Measurements from ENCODE around the gene AGFG2. TPM values are rescaled to one million over a fixed set of nuclear protein-coding genes. Genes with fewer than 3 reads are reported as not detected.
"Not testable (repeated sequence)": the region's sequence is repeated elsewhere in the genome, so short reads cannot be mapped to it uniquely, and the experiment has no call there.

Gene AGFG2
- total RNA-seq, 2 donors from 2014 or later = 39.4 to 51.6 TPM

GRCh38 chr7:100493476-100494264 is 45.3 kb upstream of the AGFG2 start:
- no peaks in the 10 kb centered on the region for H3K36me3 ChIP-seq
- ATAC-seq (ENCODE audit: insufficient number of reproducible peaks, low FRiP score, low read depth) (no peak), DNase-seq (ENCODE audit: low spot score) (no peak)
- TF ChIP-seq CTCF (IDR thresholded peaks at IDR 0.05) = no peak
- H3K27ac ChIP-seq = no peak overlapping the region
- peaks cover 0 to 5% of the 10 kb centered on the region in 2 donors for H3K4me1 ChIP-seq (ENCODE audit: control insufficient read depth in 1 of 2, low read depth in 2 of 2)
- no peaks in the 10 kb centered on the region for H3K9me3 ChIP-seq
- H3K27me3 ChIP-seq (replicated peaks; ENCODE audit: insufficient read depth) = no peaks in the 10 kb centered on the region
- H3K4me3 ChIP-seq = peak overlapping the region; percentile 61

DNA sequence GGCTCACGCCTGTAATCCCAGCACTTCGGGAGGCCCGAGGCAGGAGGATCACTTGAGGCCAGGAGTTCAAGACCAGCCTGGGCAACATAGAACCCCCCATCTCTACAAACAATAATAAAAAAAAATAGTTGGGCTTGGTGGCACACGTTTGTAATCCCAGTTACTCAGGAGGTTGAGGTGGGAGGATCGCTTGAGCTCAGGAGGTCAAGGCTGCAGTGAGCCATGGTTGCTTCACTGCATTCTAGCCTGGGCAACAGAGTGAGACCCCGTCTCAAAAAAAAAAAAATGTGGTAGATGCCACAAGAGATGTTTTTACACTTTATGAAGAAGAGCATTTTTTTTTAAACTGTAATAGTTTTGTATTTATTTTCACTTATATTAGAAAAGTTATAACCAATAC is 42.5 kb upstream of the AGFG2 start:
- no peak for DNase-seq (ENCODE audit: low spot score)

GRCh38 chr7:100500743-100501142 is 38.3 kb upstream of the AGFG2 start:
- H3K27ac ChIP-seq; H3K4me1 ChIP-seq (ENCODE audit: control insufficient read depth in 1 of 2, low read depth in 2 of 2); H3K27me3 ChIP-seq (replicated peaks; ENCODE audit: insufficient read depth); DNase-seq (ENCODE audit: low spot score); H3K9me3 ChIP-seq; H3K36me3 ChIP-seq; ATAC-seq (ENCODE audit: insufficient number of reproducible peaks, low FRiP score, low read depth); H3K4me3 ChIP-seq: not testable (repeated sequence)

More for the DNA sequence above, 42.5 kb upstream of the AGFG2 start:
- Histone ChIP-seq H3K27ac (no peak overlapping the region), H3K27me3 (replicated peaks; ENCODE audit: insufficient read depth) (no peaks in the 10 kb centered on the region), H3K4me1 (ENCODE audit: control insufficient read depth in 1 of 2, low read depth in 2 of 2) (peaks cover 0 to 5% of the 10 kb centered on the region in 2 donors), H3K4me3 (no peak overlapping the region), H3K9me3 (no peaks in the 10 kb centered on the region), H3K36me3 (no peaks in the 10 kb centered on the region)
- no peak for ATAC-seq (ENCODE audit: insufficient number of reproducible peaks, low FRiP score, low read depth)
- TF ChIP-seq CTCF (IDR thresholded peaks at IDR 0.05) = no peak

- not testable (repeated sequence) for H3K9me3 ChIP-seq; H3K36me3 ChIP-seq; ATAC-seq (ENCODE audit: insufficient number of reproducible peaks, low FRiP score, low read depth); H3K4me3 ChIP-seq; H3K4me1 ChIP-seq (ENCODE audit: control insufficient read depth in 1 of 2, low read depth in 2 of 2); H3K27ac ChIP-seq; H3K27me3 ChIP-seq (replicated peaks; ENCODE audit: insufficient read depth); DNase-seq (ENCODE audit: low spot score)
These were observed 35.0 kb upstream of the AGFG2 start for GRCh38 chr7:100504031-100504430.

DNA sequence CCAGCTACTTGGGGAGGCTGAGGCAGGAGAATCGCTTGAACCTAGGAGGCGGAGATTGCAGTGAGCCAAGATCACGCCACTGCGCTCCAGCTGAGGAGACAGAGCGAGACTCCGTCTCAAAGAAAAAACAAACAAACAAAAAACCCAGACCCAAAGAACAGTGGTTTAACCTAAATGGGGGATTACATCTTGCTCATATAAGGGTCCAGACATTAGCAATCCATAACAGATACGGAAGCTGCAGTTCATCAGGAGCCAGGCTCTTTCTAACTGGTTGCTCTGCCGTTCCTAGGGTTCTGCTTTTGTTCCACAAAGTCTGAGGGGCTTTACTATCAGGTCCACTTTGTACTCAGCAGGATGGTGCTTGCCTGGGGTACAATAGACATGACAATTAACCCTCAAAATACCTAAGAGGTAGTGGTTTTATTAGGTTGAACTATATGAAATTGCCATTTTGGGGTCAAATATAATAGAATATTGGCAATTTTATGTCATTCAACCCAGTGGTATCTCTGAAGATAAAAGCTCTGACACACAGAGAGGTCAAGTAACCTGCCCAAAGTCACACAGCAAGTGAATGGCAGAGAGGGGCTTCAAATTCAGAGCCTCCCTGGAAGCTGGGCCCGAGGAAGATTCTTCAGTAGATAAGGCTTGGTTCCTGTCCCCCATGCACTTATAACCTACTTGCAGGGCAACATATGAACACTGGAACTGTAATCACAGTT is 34.0 kb upstream of the AGFG2 start:
- Histone ChIP-seq H3K27ac (no peak overlapping the region), H3K9me3 (no peaks in the 10 kb centered on the region), H3K36me3 (no peaks in the 10 kb centered on the region), H3K4me1 (ENCODE audit: control insufficient read depth in 1 of 2, low read depth in 2 of 2) (no peaks in the 10 kb centered on the region), H3K4me3 (no peak overlapping the region), H3K27me3 (replicated peaks; ENCODE audit: insufficient read depth) (no peaks in the 10 kb centered on the region)
- ATAC-seq (ENCODE audit: insufficient number of reproducible peaks, low FRiP score, low read depth) = no peak
- TF ChIP-seq CTCF (IDR thresholded peaks at IDR 0.05) = no peak
- no peak for DNase-seq (ENCODE audit: low spot score)

GRCh38 chr7:100506356-100506923 is 32.6 kb upstream of the AGFG2 start:
- ATAC-seq (ENCODE audit: insufficient number of reproducible peaks, low FRiP score, low read depth) (no peak), DNase-seq (ENCODE audit: low spot score) (no peak)
- no peak for TF ChIP-seq CTCF (IDR thresholded peaks at IDR 0.05)
- H3K27me3 ChIP-seq (replicated peaks; ENCODE audit: insufficient read depth) = no peaks in the 10 kb centered on the region
- H3K4me3 ChIP-seq = no peak overlapping the region
- H3K4me1 ChIP-seq (ENCODE audit: control insufficient read depth in 1 of 2, low read depth in 2 of 2) = no peaks in the 10 kb centered on the region
- H3K9me3 ChIP-seq = no peaks in the 10 kb centered on the region
- H3K27ac ChIP-seq = no peak overlapping the region
- H3K36me3 ChIP-seq = no peaks in the 10 kb centered on the region

Data from thoracic aorta (tissue), 2 donors.